GM23338 (cell line): ENCODE results near the gene ZNF761. TPM values are rescaled to one million over a fixed set of nuclear protein-coding genes. Genes with fewer than 3 reads are reported as not detected.

Source experiments
- ATAC-seq: fragments of 200-7000 bp; cut with Tn5 transposase; 3 replicates; pipeline ENCODE4 v1.9.1; 2020
- DNase-seq: peaks from one replicate; pipeline ENCODE4 v3.0.0-alpha.2; 2015; ENCODE audit warnings: low spot score
- H2AFZ ChIP-seq: fragments of 200-600 bp; sonication (generic); 2 replicates; pipeline ENCODE4 v1.8.0; 2016; ENCODE audit warnings: antibody characterized with exemption, mild to moderate bottlenecking, moderate library complexity
- H3F3A ChIP-seq: fragments of 200-600 bp; sonication (generic); replicated peaks from 2 replicates; pipeline ENCODE4 v1.8.0; 2017; ENCODE audit warnings: antibody characterized with exemption, mixed run types, low read depth
- H3K27ac ChIP-seq: fragments of 200-600 bp; sonication (generic); 2 replicates; pipeline ENCODE4 v1.6.1; 2016; ENCODE audit warnings: low read depth
- H3K27me3 ChIP-seq: fragments of 200-600 bp; sonication (generic); 2 replicates; pipeline ENCODE4 v1.8.0; 2016; ENCODE audit warnings: mild to moderate bottlenecking, mixed run types, moderate library complexity; ENCODE audit not compliant: insufficient read depth
- H3K36me3 ChIP-seq: fragments of 200-600 bp; sonication (generic); 2 replicates; pipeline ENCODE4 v1.8.0; 2016; ENCODE audit warnings: mild to moderate bottlenecking; ENCODE audit not compliant: insufficient read depth
- H3K4me1 ChIP-seq: fragments of 200-600 bp; sonication (generic); 2 replicates; pipeline ENCODE4 v1.8.0; 2016; ENCODE audit warnings: mild to moderate bottlenecking, moderate library complexity; ENCODE audit not compliant: insufficient read depth
- H3K4me2 ChIP-seq: fragments of 200-600 bp; sonication (generic); 2 replicates; pipeline ENCODE4 v1.7.1; 2017; ENCODE audit warnings: mixed run types
- H3K4me3 ChIP-seq: fragments of 200-600 bp; sonication (generic); 2 replicates; pipeline ENCODE4 v1.6.1; 2016; ENCODE audit warnings: mixed run types
- H3K79me2 ChIP-seq: fragments of 200-600 bp; sonication (generic); replicated peaks from 2 replicates; pipeline ENCODE4 v1.8.0; 2017; ENCODE audit warnings: mild to moderate bottlenecking; ENCODE audit not compliant: insufficient read depth
- H3K9me2 ChIP-seq: fragments of 200-600 bp; sonication (generic); 2 replicates; pipeline ENCODE4 v1.8.0; 2017; ENCODE audit not compliant: insufficient read depth
- H4K20me1 ChIP-seq: fragments of 200-600 bp; sonication (generic); replicated peaks from 2 replicates; pipeline ENCODE4 v1.8.0; 2017; ENCODE audit warnings: mild to moderate bottlenecking; ENCODE audit not compliant: insufficient read depth
- H3K27ac Mint-ChIP-seq: 2 replicates; pipeline ENCODE4 v1.8.0; 2020; ENCODE audit warnings: inconsistent platforms, mild to moderate bottlenecking, moderate library complexity, mixed read lengths
- H3K27me3 Mint-ChIP-seq: 3 replicates; pipeline ENCODE4 v1.8.0; 2022; ENCODE audit warnings: low read depth, mild to moderate bottlenecking, moderate library complexity, mixed read lengths, inconsistent platforms; ENCODE audit not compliant: insufficient read depth, poor library complexity
- H3K36me3 Mint-ChIP-seq: 3 replicates; pipeline ENCODE4 v1.8.0; 2021; ENCODE audit warnings: low read depth, mild to moderate bottlenecking, inconsistent platforms, moderate library complexity, mixed read lengths
- H3K4me1 Mint-ChIP-seq: 3 replicates; pipeline ENCODE4 v1.8.0; 2020; ENCODE audit warnings: mild to moderate bottlenecking, inconsistent platforms, mixed read lengths
- H3K4me3 Mint-ChIP-seq: 3 replicates; pipeline ENCODE4 v1.8.0; 2021; ENCODE audit warnings: moderate library complexity, mild to moderate bottlenecking, inconsistent platforms, mixed read lengths
- H3K9me3 Mint-ChIP-seq: 3 replicates; pipeline ENCODE4 v1.8.0; 2020; ENCODE audit warnings: moderate library complexity, mild to moderate bottlenecking, inconsistent platforms, mixed read lengths
- CREB1 ChIP-seq: fragments of 250-450 bp; sonication (Bioruptor Pico); IDR thresholded peaks from 2 replicates; pipeline ENCODE4 v1.5.0; 2020; ENCODE audit warnings: low read depth, mild to moderate bottlenecking, moderate library complexity
- EZH2phosphoT487 ChIP-seq: fragments of 200-600 bp; sonication (generic); IDR thresholded peaks from one replicate; pipeline ENCODE4 v1.8.1; 2018; ENCODE audit warnings: antibody characterized with exemption; ENCODE audit not compliant: unreplicated experiment
- JUNB ChIP-seq: IDR thresholded peaks from one replicate; pipeline ENCODE4 v1.6.1; 2016; ENCODE audit warnings: antibody characterized with exemption; ENCODE audit not compliant: unreplicated experiment
- NANOG ChIP-seq: IDR thresholded peaks from 2 replicates; pipeline ENCODE4 v1.6.1; 2016; ENCODE audit warnings: antibody characterized with exemption, borderline replicate concordance
- POLR2AphosphoS5 ChIP-seq: IDR thresholded peaks from 2 replicates; pipeline ENCODE4 v1.6.1; 2016; ENCODE audit warnings: antibody characterized with exemption, low read depth
- STAT1 ChIP-seq: IDR thresholded peaks from one replicate; pipeline ENCODE4 v1.6.1; 2016; ENCODE audit warnings: antibody characterized with exemption; ENCODE audit not compliant: unreplicated experiment
- ZNF114 ChIP-seq: fragments of 250-450 bp; sonication (Bioruptor Pico); IDR thresholded peaks from 2 replicates; pipeline ENCODE4 v1.5.0; 2020; ENCODE audit warnings: mild to moderate bottlenecking, moderate library complexity
- long read RNA-seq: library from polyadenylated mRNA; unstranded; transcript quantifications from one replicate; pipeline ENCODE4 v2.0.0, GENCODE V29; 2020; ENCODE audit not compliant: unreplicated experiment
- polyA plus RNA-seq: library from polyadenylated mRNA; unstranded; fragments of >200 nt; fragmentation: Nextera tagmentation; extraction: Ambion mirVana; gene quantifications from 2 replicates; pipeline ENCODE4 v1.2.1, GENCODE V29; 2016
- total RNA-seq: library from RNA; depleted of rRNA; stranded (reverse); fragments of >200 nt; shearing (Covaris generic); gene quantifications from 2 replicates; pipeline ENCODE4 v1.2.3, GENCODE V29; 2014; rRNA removed
- TF ChIP-seq, protein P1 (sequence below), 2 experiments: fragments of 200-600 bp in 1 of 2; sonication (generic) in 1 of 2; conservative IDR thresholded peaks; 2 replicates each; pipeline versions ENCODE4 v1.5.1 to v1.6.1; 2016 to 2017; ENCODE audit warnings: antibody characterized with exemption in 2 of 2, low read depth in 2 of 2, mild to moderate bottlenecking in 2 of 2, moderate library complexity in 1 of 2
- TF ChIP-seq, protein P2 (sequence below): fragments of 250-450 bp; sonication (Bioruptor Pico); IDR thresholded peaks from 2 replicates; pipeline ENCODE4 v1.5.0; 2020; ENCODE audit warnings: mild to moderate bottlenecking, moderate library complexity

Gene ZNF761
- 35.0 and 40.1 TPM in 2 replicates for total RNA-seq
- 13.4 and 17.1 TPM in 2 replicates for polyA plus RNA-seq
- long read RNA-seq, partial matches to known transcripts: 0 of 6 reads
- long read RNA-seq, other reads (novel, unspliced or antisense): 6 of 6 reads

DNA sequence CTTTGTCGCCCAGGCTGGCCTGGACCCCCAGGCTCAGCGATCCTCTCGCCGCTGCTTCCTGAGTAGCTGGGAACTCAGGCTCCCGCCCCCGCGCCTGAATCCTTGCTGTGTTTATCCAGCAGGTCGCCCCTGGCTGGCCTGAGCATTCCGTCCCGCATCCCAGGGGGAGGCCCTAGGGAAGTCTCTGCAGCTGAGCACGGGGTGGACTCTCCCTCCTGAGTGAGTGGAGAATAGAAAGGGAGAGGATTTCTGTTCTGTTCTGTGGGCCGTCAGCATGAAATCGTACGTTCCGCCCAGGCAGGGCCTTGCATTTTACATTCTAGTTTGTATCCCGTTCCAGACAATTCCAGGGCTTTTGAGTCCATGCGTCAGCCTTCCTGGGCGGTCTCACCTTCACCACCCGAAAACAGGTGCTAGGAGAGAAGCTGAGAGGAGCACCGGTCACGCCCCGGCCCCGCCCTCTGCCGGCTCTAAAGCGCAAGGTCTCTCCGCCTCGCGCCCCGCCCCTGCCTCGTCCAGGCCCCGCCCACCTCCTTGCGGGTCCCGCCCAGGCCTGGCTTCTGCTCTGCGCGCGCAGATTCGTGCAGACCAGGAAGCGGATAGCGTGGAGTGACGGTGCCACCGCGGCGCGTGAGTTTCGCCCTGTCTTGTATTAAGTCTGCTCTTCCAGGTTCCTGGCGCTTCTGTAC, at the start of gene ZNF761:
Gene ZNF761, plus strand, starts transcription at position 586 of the 689 bp plus-strand sequence. CDS start 15,285 bp downstream, outside the sequence.
- TF ChIP-seq POLR2AphosphoS5 (peak; percentile 73), NANOG (no peak), CREB1 (CRISPR knock-in tag) (0 out of 2 replicates have a peak, but pooled peaks have one; percentile 20), EZH2phosphoT487 (no peak)
- Histone ChIP-seq H3K27me3 (no peaks in the 10 kb centered on the region), H4K20me1 (peaks cover 8% of the 10 kb centered on the region), H3K4me2 (peak within 1 kb of the TSS; percentile 82), H3K4me3 (peak within 1 kb of the TSS; percentile 85), H3K36me3 (peaks cover 9% of the 10 kb centered on the region; the same call in 1 of the 2 replicates), H2AFZ (peak within 1 kb of the TSS; percentile 44; the same call in 1 of the 2 replicates), H3K4me1 (peaks cover 16% of the 10 kb centered on the region; the same call in 1 of the 2 replicates), H3K27ac (peak within 1 kb of the TSS; percentile 93), H3K9me2 (no peaks in the 10 kb centered on the region), H3K79me2 (peaks cover 31% of the 10 kb centered on the region), H3F3A (0 out of 2 replicates have a peak, but pooled peaks cover 4% of the 10 kb centered on the region)
- DNase-seq (peak; percentile 98), ATAC-seq (peak; percentile 95)
- peaks cover 21% of the 10 kb centered on the region; the same call in 2 of the 3 replicates for H3K4me1 Mint-ChIP-seq
- peaks cover 8% of the 10 kb centered on the region for H3K27me3 Mint-ChIP-seq
- H3K27ac Mint-ChIP-seq: peak within 1 kb of the TSS; percentile 96
- H3K9me3 Mint-ChIP-seq: no peaks in the 10 kb centered on the region
- peaks cover 23% of the 10 kb centered on the region for H3K36me3 Mint-ChIP-seq
- peak within 1 kb of the TSS; percentile 93 for H3K4me3 Mint-ChIP-seq

DNA sequence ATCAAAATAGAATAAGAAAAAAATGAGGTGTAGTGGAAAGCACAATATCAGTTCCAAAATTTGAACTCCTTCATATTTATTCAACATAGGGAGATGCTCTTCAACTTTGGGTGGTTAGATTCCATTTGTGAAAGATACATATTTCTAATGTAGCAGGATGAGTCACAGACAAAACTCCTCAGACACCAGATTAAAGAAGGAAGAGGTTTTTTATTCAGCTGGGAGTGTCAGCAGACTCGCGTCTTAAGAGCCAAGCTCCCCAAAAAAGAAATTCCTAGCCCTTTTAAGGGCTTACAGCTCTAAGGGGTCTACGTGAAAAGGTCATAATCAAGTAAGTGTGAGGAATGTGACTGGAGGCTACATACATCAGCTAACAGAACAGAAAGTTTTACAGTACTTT, 43.6 kb upstream of the ZNF761 start:
- Histone ChIP-seq H3K79me2 (no peaks in the 10 kb centered on the region; the same call in 1 of the 2 replicates), H2AFZ (no peak overlapping the region), H3K27me3 (no peaks in the 10 kb centered on the region), H3K27ac (no peak overlapping the region), H3F3A (peaks cover 7% of the 10 kb centered on the region), H3K4me2 (no peak overlapping the region), H3K4me3 (no peak overlapping the region), H3K36me3 (peaks cover 26% of the 10 kb centered on the region), H3K4me1 (peaks cover 24% of the 10 kb centered on the region), H4K20me1 (no peaks in the 10 kb centered on the region; the same call in 1 of the 2 replicates), H3K9me2 (peaks cover 3% of the 10 kb centered on the region; the same call in 1 of the 2 replicates)
- no peak overlapping the region for H3K27ac Mint-ChIP-seq
- H3K4me1 Mint-ChIP-seq: peaks cover 6% of the 10 kb centered on the region
- H3K36me3 Mint-ChIP-seq: peaks cover 41% of the 10 kb centered on the region
- H3K27me3 Mint-ChIP-seq: peaks cover 8% of the 10 kb centered on the region
- DNase-seq (no peak), ATAC-seq (no peak)
- H3K9me3 Mint-ChIP-seq: peaks cover 22% of the 10 kb centered on the region
- no peak overlapping the region for H3K4me3 Mint-ChIP-seq
- TF ChIP-seq, protein P1, sequence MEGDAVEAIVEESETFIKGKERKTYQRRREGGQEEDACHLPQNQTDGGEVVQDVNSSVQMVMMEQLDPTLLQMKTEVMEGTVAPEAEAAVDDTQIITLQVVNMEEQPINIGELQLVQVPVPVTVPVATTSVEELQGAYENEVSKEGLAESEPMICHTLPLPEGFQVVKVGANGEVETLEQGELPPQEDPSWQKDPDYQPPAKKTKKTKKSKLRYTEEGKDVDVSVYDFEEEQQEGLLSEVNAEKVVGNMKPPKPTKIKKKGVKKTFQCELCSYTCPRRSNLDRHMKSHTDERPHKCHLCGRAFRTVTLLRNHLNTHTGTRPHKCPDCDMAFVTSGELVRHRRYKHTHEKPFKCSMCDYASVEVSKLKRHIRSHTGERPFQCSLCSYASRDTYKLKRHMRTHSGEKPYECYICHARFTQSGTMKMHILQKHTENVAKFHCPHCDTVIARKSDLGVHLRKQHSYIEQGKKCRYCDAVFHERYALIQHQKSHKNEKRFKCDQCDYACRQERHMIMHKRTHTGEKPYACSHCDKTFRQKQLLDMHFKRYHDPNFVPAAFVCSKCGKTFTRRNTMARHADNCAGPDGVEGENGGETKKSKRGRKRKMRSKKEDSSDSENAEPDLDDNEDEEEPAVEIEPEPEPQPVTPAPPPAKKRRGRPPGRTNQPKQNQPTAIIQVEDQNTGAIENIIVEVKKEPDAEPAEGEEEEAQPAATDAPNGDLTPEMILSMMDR (conservative IDR thresholded peaks at IDR 0.05; ENCODE audit: low read depth in 2 of 2): no peak
- TF ChIP-seq CREB1 (CRISPR knock-in tag): no peak
- no peak for TF ChIP-seq ZNF114 (CRISPR knock-in tag)
- TF ChIP-seq, protein P2, sequence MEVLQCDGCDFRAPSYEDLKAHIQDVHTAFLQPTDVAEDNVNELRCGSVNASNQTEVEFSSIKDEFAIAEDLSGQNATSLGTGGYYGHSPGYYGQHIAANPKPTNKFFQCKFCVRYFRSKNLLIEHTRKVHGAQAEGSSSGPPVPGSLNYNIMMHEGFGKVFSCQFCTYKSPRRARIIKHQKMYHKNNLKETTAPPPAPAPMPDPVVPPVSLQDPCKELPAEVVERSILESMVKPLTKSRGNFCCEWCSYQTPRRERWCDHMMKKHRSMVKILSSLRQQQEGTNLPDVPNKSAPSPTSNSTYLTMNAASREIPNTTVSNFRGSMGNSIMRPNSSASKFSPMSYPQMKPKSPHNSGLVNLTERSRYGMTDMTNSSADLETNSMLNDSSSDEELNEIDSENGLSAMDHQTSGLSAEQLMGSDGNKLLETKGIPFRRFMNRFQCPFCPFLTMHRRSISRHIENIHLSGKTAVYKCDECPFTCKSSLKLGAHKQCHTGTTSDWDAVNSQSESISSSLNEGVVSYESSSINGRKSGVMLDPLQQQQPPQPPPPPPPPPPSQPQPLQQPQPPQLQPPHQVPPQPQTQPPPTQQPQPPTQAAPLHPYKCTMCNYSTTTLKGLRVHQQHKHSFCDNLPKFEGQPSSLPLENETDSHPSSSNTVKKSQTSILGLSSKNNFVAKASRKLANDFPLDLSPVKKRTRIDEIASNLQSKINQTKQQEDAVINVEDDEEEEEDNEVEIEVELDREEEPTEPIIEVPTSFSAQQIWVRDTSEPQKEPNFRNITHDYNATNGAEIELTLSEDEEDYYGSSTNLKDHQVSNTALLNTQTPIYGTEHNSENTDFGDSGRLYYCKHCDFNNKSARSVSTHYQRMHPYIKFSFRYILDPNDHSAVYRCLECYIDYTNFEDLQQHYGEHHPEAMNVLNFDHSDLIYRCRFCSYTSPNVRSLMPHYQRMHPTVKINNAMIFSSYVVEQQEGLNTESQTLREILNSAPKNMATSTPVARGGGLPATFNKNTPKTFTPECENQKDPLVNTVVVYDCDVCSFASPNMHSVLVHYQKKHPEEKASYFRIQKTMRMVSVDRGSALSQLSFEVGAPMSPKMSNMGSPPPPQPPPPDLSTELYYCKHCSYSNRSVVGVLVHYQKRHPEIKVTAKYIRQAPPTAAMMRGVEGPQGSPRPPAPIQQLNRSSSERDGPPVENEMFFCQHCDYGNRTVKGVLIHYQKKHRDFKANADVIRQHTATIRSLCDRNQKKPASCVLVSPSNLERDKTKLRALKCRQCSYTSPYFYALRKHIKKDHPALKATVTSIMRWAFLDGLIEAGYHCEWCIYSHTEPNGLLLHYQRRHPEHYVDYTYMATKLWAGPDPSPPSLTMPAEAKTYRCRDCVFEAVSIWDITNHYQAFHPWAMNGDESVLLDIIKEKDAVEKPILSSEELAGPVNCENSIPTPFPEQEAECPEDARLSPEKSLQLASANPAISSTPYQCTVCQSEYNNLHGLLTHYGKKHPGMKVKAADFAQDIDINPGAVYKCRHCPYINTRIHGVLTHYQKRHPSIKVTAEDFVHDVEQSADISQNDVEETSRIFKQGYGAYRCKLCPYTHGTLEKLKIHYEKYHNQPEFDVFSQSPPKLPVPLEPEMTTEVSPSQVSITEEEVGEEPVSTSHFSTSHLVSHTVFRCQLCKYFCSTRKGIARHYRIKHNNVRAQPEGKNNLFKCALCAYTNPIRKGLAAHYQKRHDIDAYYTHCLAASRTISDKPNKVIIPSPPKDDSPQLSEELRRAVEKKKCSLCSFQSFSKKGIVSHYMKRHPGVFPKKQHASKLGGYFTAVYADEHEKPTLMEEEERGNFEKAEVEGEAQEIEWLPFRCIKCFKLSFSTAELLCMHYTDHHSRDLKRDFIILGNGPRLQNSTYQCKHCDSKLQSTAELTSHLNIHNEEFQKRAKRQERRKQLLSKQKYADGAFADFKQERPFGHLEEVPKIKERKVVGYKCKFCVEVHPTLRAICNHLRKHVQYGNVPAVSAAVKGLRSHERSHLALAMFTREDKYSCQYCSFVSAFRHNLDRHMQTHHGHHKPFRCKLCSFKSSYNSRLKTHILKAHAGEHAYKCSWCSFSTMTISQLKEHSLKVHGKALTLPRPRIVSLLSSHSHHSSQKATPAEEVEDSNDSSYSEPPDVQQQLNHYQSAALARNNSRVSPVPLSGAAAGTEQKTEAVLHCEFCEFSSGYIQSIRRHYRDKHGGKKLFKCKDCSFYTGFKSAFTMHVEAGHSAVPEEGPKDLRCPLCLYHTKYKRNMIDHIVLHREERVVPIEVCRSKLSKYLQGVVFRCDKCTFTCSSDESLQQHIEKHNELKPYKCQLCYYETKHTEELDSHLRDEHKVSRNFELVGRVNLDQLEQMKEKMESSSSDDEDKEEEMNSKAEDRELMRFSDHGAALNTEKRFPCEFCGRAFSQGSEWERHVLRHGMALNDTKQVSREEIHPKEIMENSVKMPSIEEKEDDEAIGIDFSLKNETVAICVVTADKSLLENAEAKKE (CRISPR knock-in tag): no peak
- no peak for TF ChIP-seq JUNB
- no peak for TF ChIP-seq STAT1
- TF ChIP-seq EZH2phosphoT487: no peak
